H7 (cell line): ENCODE data around the gene SEC16A. TPM values are rescaled to one million over a fixed set of nuclear protein-coding genes. Genes with fewer than 3 reads are reported as not detected.

ENCODE experiments used
- DNase-seq: peaks from one replicate; pipeline ENCODE4 v3.0.0; 2012
- H3K27me3 ChIP-seq: 2 replicates; pipeline ENCODE4 v1.6.0; 2011; ENCODE audit warnings: mild to moderate bottlenecking, low read length; ENCODE audit not compliant: control insufficient read depth, insufficient read depth
- H3K36me3 ChIP-seq: replicated peaks from 2 replicates; pipeline ENCODE4 v1.5.1; 2011; ENCODE audit warnings: low read length; ENCODE audit not compliant: control insufficient read depth, insufficient read depth
- H3K4me3 ChIP-seq: 2 replicates; pipeline ENCODE4 v1.5.1; 2011; ENCODE audit warnings: low read depth, mild to moderate bottlenecking, control low read depth, low read length, moderate library complexity; ENCODE audit not compliant: insufficient read depth
- total RNA-seq: library from RNA; depleted of rRNA; stranded (reverse); fragments of >200 nt; shearing (Covaris generic); gene quantifications from 2 replicates; pipeline ENCODE4 v1.2.3, GENCODE V29; 2014

SEC16A gene
- total RNA-seq, 1 experiment from 2014 or later = 17.7 TPM

DNA sequence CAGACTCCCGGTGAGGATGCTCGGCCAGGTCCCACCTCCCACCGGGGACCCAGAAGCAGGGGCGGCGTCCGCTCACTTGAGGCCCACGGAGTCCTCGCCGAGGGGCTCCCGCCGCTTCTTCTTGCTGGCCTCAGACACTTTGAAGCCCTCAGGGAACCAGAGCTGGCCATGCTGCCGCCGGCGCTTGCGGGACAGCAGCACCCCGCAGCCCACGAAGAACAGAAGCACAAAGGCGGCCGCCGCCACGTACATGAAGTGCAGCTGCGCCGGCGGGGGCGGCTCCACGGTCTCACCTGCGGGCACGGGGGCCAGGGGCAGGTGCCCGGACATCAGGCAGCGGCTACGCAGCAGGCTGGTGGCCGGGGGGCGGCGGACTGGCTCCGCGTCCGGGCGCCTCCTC, 19.4 kb upstream of the SEC16A start:
- H3K27me3 ChIP-seq = no peaks in the 10 kb centered on the region
- no peak overlapping the region for H3K4me3 ChIP-seq
- H3K36me3 ChIP-seq = peaks cover 22% of the 10 kb centered on the region
- no peak for DNase-seq

DNA sequence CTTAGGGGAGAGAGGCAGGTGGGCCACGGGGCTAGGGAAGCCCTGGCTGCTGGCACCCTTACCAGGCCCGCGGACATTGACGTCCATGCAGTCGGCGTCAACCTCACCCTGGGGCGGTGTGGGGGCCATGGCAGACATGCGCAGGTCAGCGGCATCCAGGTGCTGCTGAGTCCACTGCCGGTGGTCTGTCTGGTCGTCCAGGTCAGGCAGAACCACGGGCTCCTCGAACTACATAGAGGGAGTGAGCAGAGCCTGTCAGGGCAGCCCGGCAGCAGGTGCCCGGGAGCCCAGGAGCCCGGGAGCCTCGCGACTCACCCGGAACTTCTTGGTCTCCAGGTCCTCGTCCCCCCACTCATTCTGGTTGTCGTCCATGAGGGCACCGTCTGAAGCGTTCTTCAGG, 18.8 kb upstream of the SEC16A start:
- peaks cover 24% of the 10 kb centered on the region for H3K36me3 ChIP-seq
- no peak for DNase-seq

DNA sequence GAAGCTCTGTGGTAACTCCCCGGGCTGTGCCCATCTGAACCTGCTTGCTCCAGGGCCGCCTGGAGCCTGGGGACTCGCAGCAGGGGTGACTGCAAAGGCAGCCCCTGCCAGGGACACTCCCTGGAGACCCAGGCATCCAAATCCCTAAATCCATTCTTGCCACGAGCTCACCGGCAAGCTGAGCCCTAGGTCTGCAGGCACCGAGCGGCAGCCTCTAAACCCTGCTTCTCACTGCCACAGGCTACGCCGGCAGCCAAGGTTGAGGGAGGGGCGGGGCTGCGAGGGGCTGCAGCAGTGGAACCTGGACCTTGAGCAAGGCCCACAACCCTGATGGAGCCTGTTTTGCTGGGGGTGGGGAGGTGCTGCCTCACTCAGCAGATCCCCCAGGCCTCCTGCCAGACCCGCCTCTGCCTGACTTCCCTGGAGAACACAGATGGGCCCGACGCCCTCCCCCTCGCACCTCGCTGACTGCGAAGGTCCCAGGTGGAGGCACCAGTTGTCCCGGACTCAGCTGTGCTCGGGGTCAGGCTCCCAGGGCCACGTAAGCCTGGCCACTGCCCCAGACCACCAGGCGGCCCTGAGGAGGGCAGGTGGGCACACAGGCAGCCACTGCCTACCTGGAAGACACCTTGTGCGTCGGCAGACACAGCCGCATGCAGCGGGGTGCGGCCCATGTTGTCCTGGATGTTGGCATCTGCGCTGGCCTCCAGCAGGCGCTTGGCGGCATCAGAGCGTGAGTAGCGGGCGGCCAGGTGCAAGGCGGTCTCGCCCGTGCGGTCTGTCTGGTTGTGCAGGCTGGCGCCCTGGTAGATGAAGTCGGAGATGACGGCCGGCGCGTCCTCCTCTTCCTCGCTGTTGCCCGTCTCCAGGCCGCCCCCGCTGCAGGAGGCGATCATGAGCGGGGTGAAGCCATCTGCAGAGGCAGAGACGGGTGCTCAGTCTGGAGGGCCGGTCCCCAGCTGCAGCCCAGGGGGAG, 17.4 kb upstream of the SEC16A start:
- no peak overlapping the region for H3K4me3 ChIP-seq
- H3K27me3 ChIP-seq = no peaks in the 10 kb centered on the region
- no peak for DNase-seq
- peaks cover 24% of the 10 kb centered on the region for H3K36me3 ChIP-seq

More for the DNA sequence above, 18.8 kb upstream of the SEC16A start:
- no peaks in the 10 kb centered on the region for H3K27me3 ChIP-seq
- H3K4me3 ChIP-seq = no peak overlapping the region

GRCh38 chr9:136499071-136499934, 16.5 kb upstream of the SEC16A start:
- DNase-seq = no peak
- Histone ChIP-seq H3K27me3 (no peaks in the 10 kb centered on the region), H3K4me3 (no peak overlapping the region), H3K36me3 (peaks cover 22% of the 10 kb centered on the region)

- DNase-seq = no peak
- Histone ChIP-seq H3K27me3 (no peaks in the 10 kb centered on the region), H3K36me3 (peaks cover 17% of the 10 kb centered on the region), H3K4me3 (no peak overlapping the region)
Measured at GRCh38 chr9:136497916-136498695, 15.3 kb upstream of the SEC16A start.

GRCh38 chr9:136496801-136497620, 14.2 kb upstream of the SEC16A start:
- H3K36me3 ChIP-seq = peaks cover 17% of the 10 kb centered on the region
- H3K4me3 ChIP-seq = no peak overlapping the region

GRCh38 chr9:136496181-136496580, 13.3 kb upstream of the SEC16A start:
- DNase-seq = no peak
- Histone ChIP-seq H3K4me3 (no peak overlapping the region), H3K36me3 (peaks cover 17% of the 10 kb centered on the region), H3K27me3 (no peaks in the 10 kb centered on the region)

More at GRCh38 chr9:136496801-136497620, 14.2 kb upstream of the SEC16A start:
- DNase-seq = no peak
- no peaks in the 10 kb centered on the region for H3K27me3 ChIP-seq

DNA sequence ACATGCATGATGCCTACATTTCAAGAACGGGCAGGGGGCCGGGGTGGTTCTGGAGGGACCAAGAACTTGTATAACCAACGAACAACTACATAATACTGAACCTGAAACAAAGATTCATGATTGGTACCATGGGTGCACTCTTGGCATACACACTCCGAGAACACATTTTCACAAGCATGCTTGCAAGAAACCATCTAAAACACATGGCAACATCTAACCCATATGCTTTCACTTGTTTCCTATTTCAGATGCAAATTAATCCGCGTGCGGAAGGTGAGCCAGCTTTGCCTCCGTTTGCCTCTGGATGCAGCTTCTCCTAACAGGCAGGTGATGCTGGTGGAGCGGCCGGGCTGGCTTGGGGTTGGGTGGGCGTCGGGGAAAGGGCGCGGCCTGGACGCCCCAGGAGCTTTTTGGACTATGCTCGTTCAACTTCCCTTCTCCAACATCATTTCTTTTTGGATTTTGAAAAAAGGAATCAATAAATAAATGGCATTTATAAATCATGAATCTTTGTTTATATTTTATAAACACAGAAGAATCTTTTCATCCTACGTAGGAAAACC, 12.5 kb upstream of the SEC16A start:
- Histone ChIP-seq H3K36me3 (peaks cover 16% of the 10 kb centered on the region), H3K4me3 (no peak overlapping the region), H3K27me3 (no peaks in the 10 kb centered on the region)
- DNase-seq = no peak

GRCh38 chr9:136494531-136495215, 11.8 kb upstream of the SEC16A start:
- peaks cover 14% of the 10 kb centered on the region for H3K36me3 ChIP-seq
- H3K4me3 ChIP-seq = no peak overlapping the region

DNA sequence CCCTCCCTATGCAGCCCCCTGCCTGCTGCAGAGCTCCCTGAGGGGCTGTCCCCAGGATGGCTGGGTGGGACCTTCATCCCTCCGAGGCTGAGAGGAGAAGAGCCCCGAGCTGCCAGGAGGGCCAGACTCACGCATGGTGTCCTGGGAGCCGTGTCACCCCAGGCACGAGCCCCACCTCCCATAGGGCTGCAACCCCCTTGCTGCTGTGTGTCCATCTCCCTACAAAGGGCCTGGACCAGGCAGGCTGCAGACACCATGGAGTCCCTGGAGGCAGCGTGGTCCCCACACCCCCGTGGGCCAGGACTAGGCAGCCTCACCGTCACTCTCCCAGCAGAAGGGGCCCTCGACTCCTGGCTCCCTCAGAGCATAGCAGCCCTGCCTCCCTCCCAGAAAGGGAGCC, 11.2 kb upstream of the SEC16A start:
- H3K36me3 ChIP-seq = peaks cover 8% of the 10 kb centered on the region
- no peak for DNase-seq
- H3K4me3 ChIP-seq = no peak overlapping the region
- H3K27me3 ChIP-seq = no peaks in the 10 kb centered on the region

More at GRCh38 chr9:136494531-136495215, 11.8 kb upstream of the SEC16A start:
- no peaks in the 10 kb centered on the region for H3K27me3 ChIP-seq
- DNase-seq = no peak

- Histone ChIP-seq H3K4me3 (no peak overlapping the region), H3K36me3 (peaks cover 7% of the 10 kb centered on the region), H3K27me3 (no peaks in the 10 kb centered on the region)
- DNase-seq = no peak
Measured at GRCh38 chr9:136493567-136493971, 10.7 kb upstream of the SEC16A start.

DNA sequence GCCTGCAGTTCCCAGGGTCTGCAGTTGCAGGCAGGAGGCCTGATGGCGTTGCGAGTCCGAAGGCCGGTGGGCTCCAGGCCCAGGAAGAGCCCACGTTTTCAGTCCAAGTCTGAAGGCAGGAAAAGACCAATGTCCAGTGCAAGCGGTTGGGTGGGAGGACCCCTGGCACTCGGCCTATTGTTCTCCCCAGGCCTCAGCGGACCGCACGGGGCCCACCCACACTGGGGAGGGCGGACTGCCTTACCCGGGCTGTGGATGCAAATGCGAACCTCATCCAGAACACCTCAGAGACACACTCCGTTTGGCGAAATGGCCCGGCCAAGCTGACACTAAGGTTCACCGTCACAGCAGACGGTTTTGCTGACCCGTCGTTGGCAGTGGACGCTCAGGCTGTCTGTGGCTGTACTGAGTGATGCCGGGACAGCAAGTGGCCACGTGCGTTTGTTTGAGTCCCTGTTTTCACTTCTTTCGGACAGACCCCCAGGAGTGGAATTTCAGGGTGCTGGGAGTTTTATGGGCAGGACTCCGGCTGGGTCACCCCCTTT, 10.2 kb upstream of the SEC16A start:
- no peaks in the 10 kb centered on the region for H3K27me3 ChIP-seq
- DNase-seq = no peak
- peaks cover 5% of the 10 kb centered on the region for H3K36me3 ChIP-seq
- H3K4me3 ChIP-seq = no peak overlapping the region
